Esophagus squamous epithelium (tissue), 5 donors: ENCODE data around the gene BACE2. TPM values are rescaled to one million over a fixed set of nuclear protein-coding genes. Genes with fewer than 3 reads are reported as not detected.
A peak's percentile ranks its signal among the peaks of the same experiment; 100 is the strongest.

Experiments
- DNase-seq: peaks from one replicate; lab custom pipeline; 2025; lab: John Stamatoyannopoulos, UW
- H3K27ac ChIP-seq, 4 donors: fragments of 200-600 bp; sonication (generic); one replicate each; pipeline ENCODE4 v1.5.1; 2016 to 2019; ENCODE audit warnings: mild to moderate bottlenecking in 1 of 4
- H3K27me3 ChIP-seq, 4 donors: fragments of 200-600 bp; sonication (generic); 1 replicate in 3 of 4; 2 replicates in 1 of 4; pipeline versions ENCODE4 v1.5.1 to v1.6.0; 2017 to 2021; ENCODE audit warnings: antibody characterized with exemption in 1 of 4
- H3K36me3 ChIP-seq, 3 donors: fragments of 200-600 bp; sonication (generic); one replicate each; pipeline ENCODE4 v1.5.1; 2016 to 2019
- H3K4me1 ChIP-seq, 3 donors: fragments of 200-600 bp; sonication (generic); one replicate each; pipeline ENCODE4 v1.5.1; 2017 to 2019
- H3K4me3 ChIP-seq, 4 donors: fragments of 200-600 bp; sonication (generic); 1 replicate in 3 of 4; 2 replicates in 1 of 4; pipeline ENCODE4 v1.5.1; 2016 to 2019; ENCODE audit warnings: mild to moderate bottlenecking in 2 of 4, moderate library complexity in 1 of 4
- H3K9me3 ChIP-seq, 3 donors: fragments of 200-600 bp; sonication (generic); one replicate each; pipeline ENCODE4 v1.5.1; 2016 to 2019
- POLR2A ChIP-seq, 4 donors: fragments of 450-650 bp; IDR thresholded peaks; one replicate each; pipeline ENCODE4 v1.6.1; 2017; ENCODE audit warnings: antibody characterized with exemption in 4 of 4, mild to moderate bottlenecking in 4 of 4, moderate library complexity in 3 of 4
- WGBS, 2 donors: methylation state at CpG; one replicate each; pipeline ENCODE4 v1.1.5; 2018; 5-methylcytosine and 5-hydroxymethylcytosine counted together
- intact Hi-C: fragments of 100-400 bp; cut with DNase I; formaldehyde crosslinking; loops from one replicate; pipeline ENCODE4 v1.15.0; 2022
- total RNA-seq, 4 donors: library from RNA; depleted of rRNA; stranded (reverse); fragments of >200 nt; gene quantifications; one replicate each; pipeline ENCODE4 v1.1.0, GENCODE V29; 2016
- TF ChIP-seq, protein P1 (sequence below), 6 experiments: fragments of 450-650 bp in 4 of 6; fragments of 200-600 bp in 2 of 6; sonication (generic) in 2 of 6; IDR thresholded peaks; one replicate each; pipeline ENCODE4 v1.5.1; 2016 to 2019; ENCODE audit warnings: antibody characterized with exemption in 6 of 6, mild to moderate bottlenecking in 4 of 6, moderate library complexity in 4 of 6
- donor health status: DM: yes; HTN: yes; CAD: no.

The BACE2 gene
- total RNA-seq, 4 donors from 2014 or later: 32.8 to 51.5 (median 47.1) TPM

DNA sequence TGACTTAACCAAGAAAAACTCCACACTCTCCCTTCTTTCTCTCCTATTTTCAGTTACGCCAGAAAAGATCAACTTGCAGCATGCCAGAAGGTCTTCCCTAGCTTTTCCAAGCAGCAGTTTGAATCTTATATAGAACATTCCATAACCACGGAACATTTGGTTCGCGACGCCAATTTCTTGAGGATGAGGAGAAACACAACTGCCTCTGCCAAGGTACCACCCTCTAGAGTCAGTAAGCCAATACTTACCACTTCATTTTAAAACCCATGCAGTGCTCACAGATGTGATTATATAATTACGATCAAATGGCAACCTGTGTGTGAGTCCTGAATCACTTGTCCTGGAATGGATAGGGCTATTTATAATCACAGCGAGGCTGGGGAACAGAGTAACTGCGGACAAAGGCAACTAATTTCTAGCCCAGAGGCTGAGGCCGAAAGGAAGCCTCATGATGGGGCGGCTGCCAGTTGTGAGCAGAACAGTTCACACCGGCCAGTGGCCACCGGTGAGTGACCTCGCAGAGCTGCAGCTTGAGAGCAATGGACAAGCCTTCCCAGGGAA is 43.2 kb upstream of the BACE2 start:
- Histone ChIP-seq H3K27me3 (peaks cover 0 to 19% (median 0%) of the 10 kb centered on the region in 4 donors), H3K4me1 (peaks cover 0 to 9% (median 7%) of the 10 kb centered on the region in 3 donors), H3K36me3 (no peaks in the 10 kb centered on the region), H3K4me3 (no peak overlapping the region), H3K9me3 (no peaks in the 10 kb centered on the region), H3K27ac (peak overlapping the region in 1 of 4 donors; percentile 46)
- WGBS, 2 donors: 36 to 38% methylated on average over 13 of the region's 13 CpGs
- TF ChIP-seq POLR2A (IDR thresholded peaks at IDR 0.05): no peak
- TF ChIP-seq, protein P1, sequence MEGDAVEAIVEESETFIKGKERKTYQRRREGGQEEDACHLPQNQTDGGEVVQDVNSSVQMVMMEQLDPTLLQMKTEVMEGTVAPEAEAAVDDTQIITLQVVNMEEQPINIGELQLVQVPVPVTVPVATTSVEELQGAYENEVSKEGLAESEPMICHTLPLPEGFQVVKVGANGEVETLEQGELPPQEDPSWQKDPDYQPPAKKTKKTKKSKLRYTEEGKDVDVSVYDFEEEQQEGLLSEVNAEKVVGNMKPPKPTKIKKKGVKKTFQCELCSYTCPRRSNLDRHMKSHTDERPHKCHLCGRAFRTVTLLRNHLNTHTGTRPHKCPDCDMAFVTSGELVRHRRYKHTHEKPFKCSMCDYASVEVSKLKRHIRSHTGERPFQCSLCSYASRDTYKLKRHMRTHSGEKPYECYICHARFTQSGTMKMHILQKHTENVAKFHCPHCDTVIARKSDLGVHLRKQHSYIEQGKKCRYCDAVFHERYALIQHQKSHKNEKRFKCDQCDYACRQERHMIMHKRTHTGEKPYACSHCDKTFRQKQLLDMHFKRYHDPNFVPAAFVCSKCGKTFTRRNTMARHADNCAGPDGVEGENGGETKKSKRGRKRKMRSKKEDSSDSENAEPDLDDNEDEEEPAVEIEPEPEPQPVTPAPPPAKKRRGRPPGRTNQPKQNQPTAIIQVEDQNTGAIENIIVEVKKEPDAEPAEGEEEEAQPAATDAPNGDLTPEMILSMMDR (IDR thresholded peaks at IDR 0.05): no peak
- DNase-seq: no peak
- intact Hi-C loops: no loop called here

DNA sequence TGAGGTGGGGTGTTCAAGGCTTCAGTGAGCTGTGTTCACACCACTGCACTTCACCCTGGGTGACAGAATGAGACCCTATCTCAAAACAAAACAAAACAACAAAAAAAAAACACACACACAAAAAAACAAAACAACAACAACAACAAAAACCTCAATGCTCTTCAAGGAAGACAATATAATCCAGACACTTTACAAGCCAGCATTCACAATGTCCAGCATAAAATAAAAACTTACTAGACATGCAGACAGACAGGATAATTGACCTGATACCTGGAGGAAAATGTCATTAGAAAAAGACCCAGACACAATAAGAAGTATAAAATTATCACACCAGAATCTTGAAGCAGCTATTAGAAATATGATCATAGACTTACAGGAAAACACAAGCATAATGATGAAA is 39.0 kb upstream of the BACE2 start:
- Histone ChIP-seq H3K9me3 (no peaks in the 10 kb centered on the region), H3K36me3 (no peaks in the 10 kb centered on the region), H3K4me3 (no peak overlapping the region), H3K27ac (no peak overlapping the region), H3K27me3 (peaks cover 0 to 12% (median 0%) of the 10 kb centered on the region in 4 donors), H3K4me1 (peaks cover 0 to 9% (median 7%) of the 10 kb centered on the region in 3 donors)
- DNase-seq: no peak
- intact Hi-C loops: no loop called here
- TF ChIP-seq, protein P1 (IDR thresholded peaks at IDR 0.05): no peak
- no peak for TF ChIP-seq POLR2A (IDR thresholded peaks at IDR 0.05)

DNA sequence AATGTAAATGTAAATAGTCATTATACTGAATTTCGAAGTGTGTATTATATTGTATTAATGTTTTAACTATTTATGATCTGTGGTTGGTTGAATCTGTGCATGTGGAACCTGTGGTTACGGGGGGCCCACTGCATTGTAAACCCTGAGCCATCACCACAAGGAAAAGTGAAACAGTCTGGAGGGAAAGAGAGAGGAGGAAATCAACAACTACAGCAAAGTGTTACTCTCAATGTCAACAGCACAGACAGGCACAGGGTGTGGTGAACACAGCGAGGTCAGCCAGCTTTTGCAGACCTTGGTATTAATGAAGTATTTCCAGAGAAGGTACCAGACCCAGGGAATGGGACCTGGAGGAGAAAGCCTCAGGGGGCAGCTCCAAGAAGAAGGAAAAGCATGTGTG is 37.1 kb upstream of the BACE2 start:
- 52 to 60% methylated on average over 3 of the region's 3 CpGs for WGBS, 2 donors

GRCh38 chr21:41133874-41134522 is 34.0 kb upstream of the BACE2 start:
- no peak overlapping the region for H3K27ac ChIP-seq
- intact Hi-C loops: no loop called here
- 44 to 50% methylated on average over 5 of the region's 5 CpGs for WGBS, 2 donors

More for the DNA sequence above, 37.1 kb upstream of the BACE2 start:
- H3K36me3 ChIP-seq: no peaks in the 10 kb centered on the region
- DNase-seq: no peak
- intact Hi-C loops: no loop called here
- H3K27ac ChIP-seq: no peak overlapping the region
- no peaks in the 10 kb centered on the region for H3K9me3 ChIP-seq
- H3K4me3 ChIP-seq: no peak overlapping the region
- no peaks in the 10 kb centered on the region for H3K27me3 ChIP-seq
- H3K4me1 ChIP-seq: peaks cover 0 to 3% (median 0%) of the 10 kb centered on the region in 3 donors
- TF ChIP-seq, protein P1 (IDR thresholded peaks at IDR 0.05): no peak
- TF ChIP-seq POLR2A (IDR thresholded peaks at IDR 0.05): no peak

DNA sequence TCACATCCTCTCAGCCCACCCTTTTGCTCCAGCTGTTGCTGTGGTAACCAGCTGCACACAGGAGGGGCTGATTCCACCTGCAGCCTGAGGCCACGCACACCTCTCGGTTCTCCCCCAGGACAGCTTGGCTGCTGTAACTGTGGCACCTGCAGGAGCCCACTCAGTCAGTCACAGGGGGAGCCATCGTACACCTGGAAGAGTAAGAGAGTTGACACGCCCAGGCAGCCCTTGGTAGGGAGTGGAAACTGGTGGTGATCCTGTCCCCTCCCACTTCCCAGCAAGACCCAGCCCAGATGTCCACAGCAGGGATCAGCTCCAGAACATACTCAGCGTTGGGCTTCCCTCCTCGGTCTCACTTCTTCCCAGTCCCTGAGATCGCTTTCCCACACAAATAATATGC is 32.2 kb upstream of the BACE2 start:
- DNase-seq: no peak
- intact Hi-C loops: no loop called here

More at GRCh38 chr21:41133874-41134522, 34.0 kb upstream of the BACE2 start:
- peaks cover 0 to 5% (median 0%) of the 10 kb centered on the region in 3 donors for H3K4me1 ChIP-seq
- H3K36me3 ChIP-seq: no peaks in the 10 kb centered on the region
- H3K9me3 ChIP-seq: no peaks in the 10 kb centered on the region
- DNase-seq: no peak
- no peak overlapping the region for H3K4me3 ChIP-seq
- TF ChIP-seq, protein P1 (IDR thresholded peaks at IDR 0.05): peak in 5 of 6 experiments; percentile 16 to 45 (median 23)
- TF ChIP-seq POLR2A (IDR thresholded peaks at IDR 0.05): no peak
- peaks cover 0 to 11% (median 0%) of the 10 kb centered on the region in 4 donors for H3K27me3 ChIP-seq

More for the DNA sequence above, 32.2 kb upstream of the BACE2 start:
- H3K4me1 ChIP-seq: peaks cover 0 to 5% (median 0%) of the 10 kb centered on the region in 3 donors
- H3K9me3 ChIP-seq: no peaks in the 10 kb centered on the region
- no peaks in the 10 kb centered on the region for H3K36me3 ChIP-seq
- H3K27ac ChIP-seq: no peak overlapping the region
- H3K4me3 ChIP-seq: no peak overlapping the region
- H3K27me3 ChIP-seq: peaks cover 0 to 15% (median 0%) of the 10 kb centered on the region in 4 donors
- WGBS, 2 donors: 48 to 61% methylated on average over 5 of the region's 7 CpGs
- no peak for TF ChIP-seq POLR2A (IDR thresholded peaks at IDR 0.05)
- TF ChIP-seq, protein P1 (IDR thresholded peaks at IDR 0.05): no peak
